ENCODE results near the gene TMEM176A.
"Not testable (repeated sequence)": the region's sequence is repeated elsewhere in the genome, so short reads cannot be mapped to it uniquely, and the experiment has no call there.

TMEM176A gene

DNA sequence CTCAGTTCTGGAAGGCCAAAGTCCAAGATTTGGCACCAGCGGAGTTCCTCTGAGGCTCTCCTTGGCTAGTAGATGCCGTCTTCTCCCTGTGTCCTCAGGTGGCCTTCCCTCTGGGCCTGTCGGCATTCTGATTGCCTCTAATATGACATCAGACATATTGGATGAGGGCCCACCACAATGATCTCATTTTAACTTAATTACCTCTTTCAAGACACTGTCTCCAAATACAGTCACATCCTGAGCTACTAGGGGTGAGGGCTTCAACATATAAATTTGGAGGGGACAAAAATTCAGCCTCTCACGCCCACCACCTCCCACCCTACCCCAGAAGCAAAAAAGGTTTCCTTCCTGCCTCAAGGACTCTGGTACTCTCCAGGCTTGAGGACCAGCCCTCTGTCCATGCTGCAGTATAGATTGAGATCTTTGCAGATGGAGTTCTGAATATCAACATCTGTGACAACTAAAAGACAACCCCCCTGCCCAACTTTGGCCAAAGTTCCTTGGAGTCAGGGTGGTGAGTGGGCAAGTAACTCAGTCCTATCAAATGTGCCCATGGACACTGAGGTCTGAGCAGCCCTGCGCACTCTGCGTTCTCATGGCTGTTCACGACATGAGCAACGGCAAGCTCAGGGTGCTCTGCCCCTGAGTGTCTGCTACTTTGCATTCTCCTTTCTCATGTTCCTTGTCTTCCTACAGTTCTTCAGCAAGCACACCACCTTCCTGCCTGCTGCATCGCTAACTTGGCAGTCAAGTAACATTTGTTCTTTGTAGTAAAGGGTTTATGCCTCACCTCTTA lies 11.9 kb upstream of the TMEM176A start:
- no peak for DNase-seq

DNA sequence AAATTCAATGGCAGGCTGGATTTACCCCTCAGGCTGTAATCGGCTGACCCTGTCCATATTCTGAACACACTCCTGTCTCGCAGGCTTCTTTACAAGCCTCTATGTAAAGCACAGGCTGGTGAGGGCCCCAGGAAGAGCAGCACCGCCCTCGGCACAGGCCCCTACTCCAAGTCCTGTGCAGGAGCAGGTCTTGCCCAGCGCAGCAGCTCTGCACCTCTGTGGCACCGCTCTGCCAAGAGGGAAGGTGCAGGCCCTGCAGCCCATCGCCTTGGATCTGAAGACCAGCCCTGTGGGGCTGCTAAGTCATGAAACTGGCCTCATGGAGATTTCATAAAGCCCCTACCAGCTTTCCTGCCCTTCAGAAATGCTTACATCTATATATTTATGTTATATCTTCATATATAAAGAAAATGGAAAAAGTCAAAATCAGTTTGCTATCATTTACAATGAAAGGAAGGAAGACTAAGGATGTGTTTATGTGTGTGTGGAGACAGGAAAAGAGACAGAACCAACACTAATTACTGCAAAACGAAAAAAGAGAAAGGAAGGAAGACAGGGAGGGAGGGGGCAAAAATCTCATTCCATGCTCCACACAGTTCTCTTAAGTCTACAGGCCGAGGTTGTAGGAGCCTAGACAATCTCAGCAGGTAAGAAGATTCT lies 10.0 kb upstream of the TMEM176A start:
- DNase-seq, result no peak

DNA sequence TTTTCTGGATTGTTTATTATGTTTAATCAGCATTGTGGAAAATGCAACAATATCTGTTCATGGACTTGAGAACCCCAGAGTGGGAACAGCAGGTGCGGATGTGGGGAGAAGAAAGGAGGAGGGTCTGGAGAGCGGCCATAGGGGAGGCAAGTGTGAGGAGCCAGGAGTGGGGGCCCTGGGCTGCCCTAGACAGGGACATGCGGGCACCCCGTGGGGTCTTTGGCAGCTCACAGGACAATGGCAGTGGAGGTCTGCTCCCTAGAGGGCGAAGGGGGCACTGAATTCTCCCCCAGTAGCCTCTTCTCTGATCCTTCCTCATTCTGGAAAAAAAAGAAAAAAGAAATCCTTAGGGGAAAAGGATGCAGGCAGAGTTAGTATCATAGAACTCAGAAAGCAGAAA lies 9.3 kb upstream of the TMEM176A start:
- DNase-seq, result no peak

GRCh38 chr7:150791746-150792452 lies 8.7 kb upstream of the TMEM176A start:
- no peak for DNase-seq

GRCh38 chr7:150793569-150794238 lies 6.9 kb upstream of the TMEM176A start:
- DNase-seq, result no peak

GRCh38 chr7:150797661-150798060 lies 2.9 kb upstream of the TMEM176A start:
- no peak for DNase-seq

DNA sequence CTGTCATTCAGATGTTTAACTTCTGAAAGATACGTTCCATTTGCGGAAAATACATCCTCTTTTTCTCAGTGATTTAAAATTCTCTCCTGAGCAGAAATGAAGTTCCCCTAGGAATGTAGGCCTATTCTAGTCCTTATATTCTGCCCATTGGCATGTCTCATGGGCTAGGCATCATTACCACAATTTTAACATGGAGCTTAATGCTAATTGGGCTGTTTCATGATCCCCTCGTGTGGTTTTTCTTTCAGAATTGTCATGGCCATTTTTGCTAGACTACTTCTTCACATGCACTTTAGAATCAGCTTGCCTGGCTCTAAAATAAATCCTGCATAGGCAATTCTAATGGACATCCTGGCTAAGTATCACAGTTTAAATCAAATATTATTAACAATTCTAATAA lies 1.4 kb upstream of the TMEM176A start:
- no peak for DNase-seq

DNA sequence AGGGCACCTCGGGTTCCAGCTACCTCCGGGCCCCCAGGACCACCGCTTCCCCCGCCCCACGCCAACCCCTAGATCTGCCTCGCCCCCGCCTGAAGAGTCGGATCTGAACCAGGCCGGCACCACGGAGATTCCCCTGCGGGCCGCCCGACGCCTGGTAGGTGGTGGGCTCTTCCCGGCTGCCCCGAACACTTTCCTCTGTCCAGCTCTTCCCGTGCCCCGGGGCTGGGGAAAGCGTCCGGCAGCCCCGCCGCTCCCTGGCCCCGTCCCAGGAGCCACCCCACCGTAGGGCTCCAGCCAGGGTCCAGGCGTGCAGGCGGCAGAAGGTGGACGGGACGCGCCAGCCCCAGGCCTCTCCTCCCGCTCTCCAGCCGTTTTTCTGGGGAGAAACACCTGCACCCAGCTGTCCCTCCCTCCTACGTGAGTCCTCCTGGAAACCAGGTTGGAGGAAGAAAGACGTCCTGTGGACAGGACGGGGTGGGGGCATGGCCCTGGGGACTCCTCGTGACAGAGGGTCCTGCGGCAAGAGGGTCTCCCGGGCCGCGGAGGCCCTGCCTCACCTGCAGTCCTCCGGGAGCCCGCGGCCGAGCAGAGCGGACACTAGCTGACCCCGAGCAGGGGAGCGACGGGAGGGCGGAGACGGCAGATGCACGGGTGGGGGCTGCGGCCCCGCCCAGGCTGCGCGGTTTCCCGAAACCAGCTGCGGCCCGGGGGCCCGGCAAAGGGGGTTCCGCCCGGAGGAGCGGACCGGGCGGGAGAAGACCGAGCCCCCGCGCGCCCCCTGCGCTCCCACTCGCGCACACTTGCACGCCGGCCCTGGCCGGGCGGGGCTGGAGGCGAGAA lies 608 bp upstream of the TMEM176A start, which contains the start of gene TMEM176B:
TSS of gene TMEM176B (minus strand) at position 624 of the 840 bp plus-strand sequence. CDS start 3,795 bp downstream, outside the sequence.
- DNase-seq, result no peak

- no peak for DNase-seq
Observed at GRCh38 chr7:150801242-150801945, 825 bp downstream of the TMEM176A start.

DNA sequence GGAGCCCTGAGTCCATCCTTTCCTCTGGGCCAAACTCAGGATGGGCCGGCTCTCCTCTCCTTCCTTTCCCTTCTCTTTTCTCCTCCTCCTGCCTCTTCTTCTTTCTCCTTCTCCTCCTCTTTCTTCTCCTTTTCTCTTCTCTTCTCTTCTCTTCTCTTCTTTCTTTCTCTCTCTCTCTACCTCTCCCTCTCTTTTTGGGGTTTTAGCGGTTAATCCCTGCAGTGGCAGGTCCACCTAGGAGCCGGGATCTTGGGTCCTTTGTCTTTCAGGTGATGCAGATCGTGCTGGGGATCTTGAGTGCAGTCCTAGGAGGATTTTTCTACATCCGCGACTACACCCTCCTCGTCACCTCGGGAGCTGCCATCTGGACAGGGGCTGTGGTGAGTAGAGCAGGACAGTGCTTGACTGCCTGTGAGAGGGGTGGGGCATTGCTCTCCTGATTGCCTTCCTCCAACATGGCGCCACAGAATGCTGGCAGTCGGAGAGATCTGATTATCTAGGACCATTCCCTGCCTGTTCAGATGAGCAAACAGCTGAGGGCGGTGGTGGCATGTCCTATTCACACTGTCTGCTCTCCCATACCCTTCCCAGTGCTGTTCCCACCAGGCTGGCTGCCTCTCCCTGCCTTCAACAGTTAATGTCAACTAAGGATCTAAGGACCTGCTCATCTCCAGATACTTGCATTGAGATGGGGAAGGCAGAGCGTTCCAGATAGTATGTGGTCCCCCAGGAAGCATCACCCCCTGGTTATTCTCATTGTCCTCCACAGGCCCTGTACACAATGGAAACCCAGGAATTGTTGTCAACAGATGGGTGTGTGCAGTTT lies 1.6 kb downstream of the TMEM176A start:
- DNase-seq, result no peak

- no peak for DNase-seq
Observed at GRCh38 chr7:150803161-150803860, 2.7 kb downstream of the TMEM176A start.

- DNase-seq, result no peak
Observed at GRCh38 chr7:150804802-150805201, 4.2 kb downstream of the TMEM176A start.

DNA sequence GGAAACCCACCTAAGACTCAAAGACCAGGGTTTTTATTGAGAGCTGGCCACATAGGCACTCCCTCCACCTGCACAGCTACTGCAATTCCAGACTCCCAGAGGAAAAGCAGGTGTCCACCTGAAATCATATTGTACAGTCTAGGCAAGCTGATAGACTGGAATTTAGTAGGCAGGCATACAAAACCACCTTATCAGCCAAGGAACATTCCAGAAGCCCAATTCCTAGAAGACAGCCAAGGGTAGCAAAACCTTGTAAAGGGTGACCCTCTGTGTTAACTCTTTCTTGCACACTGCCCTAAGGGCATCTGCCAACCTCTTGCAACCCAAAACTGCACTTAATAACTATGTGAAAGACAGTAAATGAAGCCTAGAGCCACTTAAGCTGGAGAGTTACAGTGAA lies 5.3 kb downstream of the TMEM176A start:
- no peak for DNase-seq

GRCh38 chr7:150806454-150806853 lies 5.9 kb downstream of the TMEM176A start:
- DNase-seq, result no peak

- no peak for DNase-seq
Observed at GRCh38 chr7:150806863-150807262, 6.3 kb downstream of the TMEM176A start.

DNA sequence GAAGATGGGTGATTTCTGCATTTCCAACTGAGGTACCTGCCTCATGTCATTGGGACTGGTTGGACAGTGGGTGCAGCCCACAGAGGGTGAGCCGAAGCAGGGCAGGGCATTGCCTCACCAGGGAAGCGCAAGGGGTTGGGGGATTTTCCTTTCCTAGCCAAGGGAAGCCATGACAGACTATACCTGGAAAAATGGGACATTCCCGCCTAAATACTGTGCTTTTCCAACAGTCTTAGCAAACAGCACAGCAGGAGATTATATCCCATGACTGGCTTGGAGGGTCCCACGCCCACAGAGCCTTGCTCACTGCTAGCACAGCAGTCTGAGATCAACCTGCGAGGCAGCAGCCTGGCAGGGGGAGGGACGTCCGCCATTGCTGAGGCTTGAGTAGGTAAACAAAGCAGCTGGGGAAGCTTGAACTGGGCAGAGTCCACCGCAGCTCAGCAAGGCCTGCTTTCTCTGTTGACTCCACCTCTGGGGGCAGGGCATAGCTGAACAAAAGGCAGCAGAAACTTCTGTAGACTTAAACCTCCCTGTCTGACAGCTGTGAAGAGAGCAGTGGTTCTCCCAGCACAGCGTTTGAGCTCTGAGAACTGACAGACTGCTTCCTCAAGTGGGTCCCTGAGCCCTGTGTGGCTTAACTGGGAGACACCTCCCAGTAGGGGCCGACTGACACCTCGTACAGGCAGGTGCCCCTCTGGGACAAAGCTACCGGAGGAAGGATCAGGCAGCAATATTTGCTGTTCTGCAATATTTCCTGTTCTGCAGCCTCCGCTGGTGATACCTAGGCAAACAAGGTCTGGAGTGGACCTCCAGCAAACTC lies 7.3 kb downstream of the TMEM176A start:
- not testable (repeated sequence) for DNase-seq

GRCh38 chr7:150814328-150815001 lies 13.9 kb downstream of the TMEM176A start:
- DNase-seq, result no peak

- no peak for DNase-seq
Observed at GRCh38 chr7:150818971-150819370, 18.4 kb downstream of the TMEM176A start.

All from activated CD4-positive, alpha-beta T cell treated with anti-CD3 and anti-CD28 coated beads for 4 hours (primary cell).